Gastrocnemius medialis (tissue), 4 donors: ENCODE data around the gene ADCY9.

Experiments used
- POLR2A ChIP-seq, 2 donors: fragments of 450-650 bp; IDR thresholded peaks; one replicate each; pipeline ENCODE4 v1.6.1; 2017; ENCODE audit warnings: antibody characterized with exemption in 2 of 2, mild to moderate bottlenecking in 2 of 2, moderate library complexity in 2 of 2
- TF ChIP-seq, protein P1 (sequence below), 5 experiments: fragments of 450-650 bp in 3 of 5; fragments of 200-600 bp in 2 of 5; sonication (generic) in 2 of 5; IDR thresholded peaks in 4 of 5; conservative IDR thresholded peaks in 1 of 5; 1 replicate in 4 of 5; 2 replicates in 1 of 5; pipeline ENCODE4 v1.5.1; 2016 to 2019; ENCODE audit warnings: antibody characterized with exemption in 5 of 5, mild to moderate bottlenecking in 3 of 5, moderate library complexity in 3 of 5

GRCh38 chr16:3965306-3965705 is 150.9 kb downstream of the ADCY9 start:
- TF ChIP-seq, protein P1, sequence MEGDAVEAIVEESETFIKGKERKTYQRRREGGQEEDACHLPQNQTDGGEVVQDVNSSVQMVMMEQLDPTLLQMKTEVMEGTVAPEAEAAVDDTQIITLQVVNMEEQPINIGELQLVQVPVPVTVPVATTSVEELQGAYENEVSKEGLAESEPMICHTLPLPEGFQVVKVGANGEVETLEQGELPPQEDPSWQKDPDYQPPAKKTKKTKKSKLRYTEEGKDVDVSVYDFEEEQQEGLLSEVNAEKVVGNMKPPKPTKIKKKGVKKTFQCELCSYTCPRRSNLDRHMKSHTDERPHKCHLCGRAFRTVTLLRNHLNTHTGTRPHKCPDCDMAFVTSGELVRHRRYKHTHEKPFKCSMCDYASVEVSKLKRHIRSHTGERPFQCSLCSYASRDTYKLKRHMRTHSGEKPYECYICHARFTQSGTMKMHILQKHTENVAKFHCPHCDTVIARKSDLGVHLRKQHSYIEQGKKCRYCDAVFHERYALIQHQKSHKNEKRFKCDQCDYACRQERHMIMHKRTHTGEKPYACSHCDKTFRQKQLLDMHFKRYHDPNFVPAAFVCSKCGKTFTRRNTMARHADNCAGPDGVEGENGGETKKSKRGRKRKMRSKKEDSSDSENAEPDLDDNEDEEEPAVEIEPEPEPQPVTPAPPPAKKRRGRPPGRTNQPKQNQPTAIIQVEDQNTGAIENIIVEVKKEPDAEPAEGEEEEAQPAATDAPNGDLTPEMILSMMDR (IDR thresholded peaks at IDR 0.05 in 4 of 5, conservative IDR thresholded peaks at IDR 0.05 in 1 of 5): no peak
- TF ChIP-seq POLR2A (IDR thresholded peaks at IDR 0.05): no peak
